Neuronal stem cell (in vitro differentiated cells): ENCODE data around the gene POP4.
A peak's percentile ranks its signal among the peaks of the same experiment; 100 is the strongest.

Source experiments
- DNase-seq: peaks from one replicate; pipeline ENCODE4 v3.0.0-alpha.2; 2013; ENCODE audit warnings: low spot score
- H2AFZ ChIP-seq: one replicate; pipeline ENCODE4 v1.6.1; 2013; ENCODE audit warnings: mild to moderate bottlenecking, low read length, inconsistent platforms
- H2AK5ac ChIP-seq: 2 replicates; pipeline ENCODE4 v1.6.1; 2013; ENCODE audit warnings: low read depth, mild to moderate bottlenecking, inconsistent platforms, low read length, moderate library complexity, mixed read lengths
- H2BK120ac ChIP-seq: 2 replicates; pipeline ENCODE4 v1.6.1; 2013; ENCODE audit warnings: low read depth, mild to moderate bottlenecking, inconsistent platforms, low read length, moderate library complexity, mixed read lengths
- H2BK12ac ChIP-seq: one replicate; pipeline ENCODE4 v1.6.1; 2013; ENCODE audit warnings: low read length, inconsistent platforms
- H2BK15ac ChIP-seq: 2 replicates; pipeline ENCODE4 v1.6.1; 2013; ENCODE audit warnings: mild to moderate bottlenecking, low read length, inconsistent platforms, mixed read lengths
- H2BK5ac ChIP-seq: one replicate; pipeline ENCODE4 v1.6.1; 2013; ENCODE audit warnings: inconsistent platforms, mild to moderate bottlenecking, low read length, moderate library complexity
- H3K14ac ChIP-seq: one replicate; pipeline ENCODE4 v1.6.1; 2013; ENCODE audit warnings: low read length, inconsistent platforms
- H3K18ac ChIP-seq: 2 replicates; pipeline ENCODE4 v1.6.1; 2013; ENCODE audit warnings: low read length, inconsistent platforms
- H3K23ac ChIP-seq: 2 replicates; pipeline ENCODE4 v1.6.1; 2013; ENCODE audit warnings: low read depth, mild to moderate bottlenecking, mixed read lengths, low read length, inconsistent platforms; ENCODE audit not compliant: poor library complexity
- H3K27ac ChIP-seq: replicated peaks from 3 replicates; pipeline ENCODE4 v1.5.1; 2013; ENCODE audit warnings: low read length, inconsistent platforms
- H3K27me3 ChIP-seq, 3 experiments: 2 replicates each; pipeline ENCODE4 v1.6.1; 2013; ENCODE audit warnings: low read length in 3 of 3, mild to moderate bottlenecking in 2 of 3, inconsistent platforms in 1 of 3, low read depth in 1 of 3, mixed read lengths in 1 of 3, moderate library complexity in 1 of 3; ENCODE audit not compliant: control insufficient read depth in 3 of 3, insufficient read depth in 3 of 3
- H3K36me3 ChIP-seq, 2 donors: replicated peaks in 1 of 2; 2 replicates each; pipeline ENCODE4 v1.6.1; 2013; ENCODE audit warnings: low read length in 2 of 2; ENCODE audit not compliant: control insufficient read depth in 2 of 2, insufficient read depth in 2 of 2
- H3K4ac ChIP-seq: 2 replicates; pipeline ENCODE4 v1.6.1; 2013; ENCODE audit warnings: inconsistent platforms, mild to moderate bottlenecking, low read length, moderate library complexity
- H3K4me1 ChIP-seq, 2 donors: 1 replicate in 1 of 2; 2 replicates in 1 of 2; pipeline ENCODE4 v1.6.1; 2013; ENCODE audit warnings: low read length in 2 of 2, low read depth in 1 of 2; ENCODE audit not compliant: control insufficient read depth in 2 of 2, insufficient read depth in 1 of 2
- H3K4me2 ChIP-seq: one replicate; pipeline ENCODE4 v1.6.1; 2013; ENCODE audit warnings: mild to moderate bottlenecking, low read length, inconsistent platforms; ENCODE audit not compliant: insufficient read depth, poor library complexity, severe bottlenecking
- H3K4me3 ChIP-seq, 2 donors: 2 replicates each; pipeline ENCODE4 v1.5.1; 2013; ENCODE audit warnings: low read length in 2 of 2, mild to moderate bottlenecking in 2 of 2, inconsistent platforms in 1 of 2, moderate library complexity in 1 of 2
- H3K79me1 ChIP-seq: one replicate; pipeline ENCODE4 v1.6.1; 2013; ENCODE audit warnings: low read depth, mild to moderate bottlenecking, inconsistent platforms, low read length, moderate library complexity
- H3K9ac ChIP-seq: one replicate; pipeline ENCODE4 v1.6.1; 2013; ENCODE audit warnings: mild to moderate bottlenecking, low read depth, low read length, inconsistent platforms; ENCODE audit not compliant: poor library complexity
- H3K9me3 ChIP-seq, 2 donors: replicated peaks in 1 of 2; 2 replicates each; pipeline versions ENCODE3 to v1.6.1; 2013; ENCODE audit warnings: low read length in 2 of 2, mild to moderate bottlenecking in 2 of 2, inconsistent platforms in 1 of 2, low read depth in 1 of 2, mixed read lengths in 1 of 2, moderate library complexity in 1 of 2; ENCODE audit not compliant: control insufficient read depth in 2 of 2, insufficient read depth in 1 of 2
- H4K8ac ChIP-seq: one replicate; pipeline ENCODE4 v1.6.1; 2013; ENCODE audit warnings: low read depth, mild to moderate bottlenecking, inconsistent platforms, low read length, moderate library complexity
- H4K91ac ChIP-seq: one replicate; pipeline ENCODE4 v1.6.1; 2013; ENCODE audit warnings: low read length, low read depth, mild to moderate bottlenecking, inconsistent platforms; ENCODE audit not compliant: poor library complexity
- WGBS, 2 donors: extraction: QIAGEN DNeasy Blood & Tissue Kit; methylation state at CpG; one replicate each; pipeline ENCODE4 v1.1.7; 2013; ENCODE audit warnings: missing lambda C conversion rate in 2 of 2, mixed read lengths in 1 of 2; ENCODE audit not compliant: insufficient read length in 2 of 2, insufficient replicate concordance in 1 of 2; ENCODE audit errors: extremely low coverage in 2 of 2; 5-methylcytosine and 5-hydroxymethylcytosine counted together

The POP4 gene

GRCh38 chr19:29617366-29618266 is 11.5 kb downstream of the POP4 start:
- Histone ChIP-seq H2AFZ (no peak overlapping the region), H2BK5ac (peak overlapping the region; percentile 16), H3K4me1 (no peaks in the 10 kb centered on the region), H3K18ac (no peak overlapping the region), H3K27ac (no peak overlapping the region), H3K4ac (no peak overlapping the region), H2BK15ac (no peak overlapping the region), H3K9me3 (peaks cover 0 to 1% of the 10 kb centered on the region in 2 donors), H4K8ac (no peak overlapping the region), H3K36me3 (peaks cover 18 to 41% of the 10 kb centered on the region in 2 donors), H2BK12ac (peak overlapping the region; percentile 52), H3K4me3 (no peak overlapping the region), H3K23ac (no peak overlapping the region), H2AK5ac (peak overlapping the region; percentile 26), H4K91ac (no peak overlapping the region), H3K79me1 (no peaks in the 10 kb centered on the region), H3K14ac (no peak overlapping the region), H3K4me2 (no peak overlapping the region), H2BK120ac (no peak overlapping the region), H3K27me3 (peaks cover 0 to 34% (median 3%) of the 10 kb centered on the region in 3 experiments), H3K9ac (no peak overlapping the region)
- DNase-seq: no peak
- no CpG with 5 or more reads among the region's 16 CpGs for WGBS, 2 donors

- Histone ChIP-seq H3K14ac (no peak overlapping the region), H2BK15ac (no peak overlapping the region), H3K27ac (no peak overlapping the region), H3K4me3 (no peak overlapping the region), H3K79me1 (no peaks in the 10 kb centered on the region), H2AFZ (no peak overlapping the region), H3K23ac (no peak overlapping the region), H2BK120ac (no peak overlapping the region), H3K9ac (peak overlapping the region; percentile 16), H4K8ac (no peak overlapping the region), H3K9me3 (no peaks in the 10 kb centered on the region), H4K91ac (no peak overlapping the region), H3K27me3 (peaks cover 0 to 40% (median 3%) of the 10 kb centered on the region in 3 experiments), H2AK5ac (peak overlapping the region; percentile 26), H2BK12ac (no peak overlapping the region), H2BK5ac (peak overlapping the region; percentile 71), H3K4ac (no peak overlapping the region), H3K4me1 (no peaks in the 10 kb centered on the region), H3K36me3 (peaks cover 11 to 32% of the 10 kb centered on the region in 2 donors), H3K4me2 (no peak overlapping the region), H3K18ac (no peak overlapping the region)
- WGBS, 2 donors: no CpG with 5 or more reads among the region's 7 CpGs
- no peak for DNase-seq
Observed at GRCh38 chr19:29618434-29618833, 12.4 kb downstream of the POP4 start.

- no peak overlapping the region for H2AK5ac ChIP-seq
- H3K23ac ChIP-seq: no peak overlapping the region
- no peak overlapping the region for H4K8ac ChIP-seq
- no peak overlapping the region for H3K14ac ChIP-seq
- no peaks in the 10 kb centered on the region for H3K4me1 ChIP-seq
- H3K9ac ChIP-seq: no peak overlapping the region
- WGBS, 2 donors: no CpG with 5 or more reads among the region's 7 CpGs
- peaks cover 0 to 44% (median 3%) of the 10 kb centered on the region in 3 experiments for H3K27me3 ChIP-seq
- H4K91ac ChIP-seq: no peak overlapping the region
- peaks cover 10 to 28% of the 10 kb centered on the region in 2 donors for H3K36me3 ChIP-seq
- no peak overlapping the region for H2BK5ac ChIP-seq
- H2BK120ac ChIP-seq: no peak overlapping the region
- no peak overlapping the region for H3K4me2 ChIP-seq
- H2BK15ac ChIP-seq: no peak overlapping the region
- H2BK12ac ChIP-seq: no peak overlapping the region
- H3K4me3 ChIP-seq: no peak overlapping the region
- H2AFZ ChIP-seq: no peak overlapping the region
- H3K9me3 ChIP-seq: no peaks in the 10 kb centered on the region
- H3K4ac ChIP-seq: no peak overlapping the region
- H3K27ac ChIP-seq: no peak overlapping the region
- no peak for DNase-seq
- H3K18ac ChIP-seq: no peak overlapping the region
- no peaks in the 10 kb centered on the region for H3K79me1 ChIP-seq
Observed at GRCh38 chr19:29618871-29619270, 12.8 kb downstream of the POP4 start.

GRCh38 chr19:29620931-29621351 is 14.9 kb downstream of the POP4 start:
- no CpG with 5 or more reads among the region's 15 CpGs for WGBS, 2 donors

More at GRCh38 chr19:29620931-29621351, 14.9 kb downstream of the POP4 start:
- no peak for DNase-seq
- H2BK15ac ChIP-seq: no peak overlapping the region
- H4K8ac ChIP-seq: no peak overlapping the region
- H3K9me3 ChIP-seq: no peaks in the 10 kb centered on the region
- H2AK5ac ChIP-seq: peak overlapping the region; percentile 67
- H2BK12ac ChIP-seq: no peak overlapping the region
- H3K18ac ChIP-seq: no peak overlapping the region
- H3K36me3 ChIP-seq: peaks cover 3 to 10% of the 10 kb centered on the region in 2 donors
- no peak overlapping the region for H3K4me3 ChIP-seq
- H3K27ac ChIP-seq: no peak overlapping the region
- H3K4ac ChIP-seq: no peak overlapping the region
- peaks cover 6 to 10% of the 10 kb centered on the region in 2 donors for H3K4me1 ChIP-seq
- H3K79me1 ChIP-seq: no peaks in the 10 kb centered on the region
- peak overlapping the region; percentile 10 for H3K23ac ChIP-seq
- no peak overlapping the region for H3K4me2 ChIP-seq
- no peak overlapping the region for H2BK5ac ChIP-seq
- peak overlapping the region; percentile 34 for H3K9ac ChIP-seq
- no peak overlapping the region for H3K14ac ChIP-seq
- peaks cover 0 to 52% (median 3%) of the 10 kb centered on the region in 3 experiments for H3K27me3 ChIP-seq
- no peak overlapping the region for H4K91ac ChIP-seq
- H2BK120ac ChIP-seq: no peak overlapping the region
- H2AFZ ChIP-seq: peak overlapping the region; percentile 40
